Measurements from ENCODE around the gene ASIP. TPM values are rescaled to one million over a fixed set of nuclear protein-coding genes. Genes with fewer than 3 reads are reported as not detected.

ASIP gene
- total RNA-seq, 1 experiment from 2014 or later: not detected

DNA sequence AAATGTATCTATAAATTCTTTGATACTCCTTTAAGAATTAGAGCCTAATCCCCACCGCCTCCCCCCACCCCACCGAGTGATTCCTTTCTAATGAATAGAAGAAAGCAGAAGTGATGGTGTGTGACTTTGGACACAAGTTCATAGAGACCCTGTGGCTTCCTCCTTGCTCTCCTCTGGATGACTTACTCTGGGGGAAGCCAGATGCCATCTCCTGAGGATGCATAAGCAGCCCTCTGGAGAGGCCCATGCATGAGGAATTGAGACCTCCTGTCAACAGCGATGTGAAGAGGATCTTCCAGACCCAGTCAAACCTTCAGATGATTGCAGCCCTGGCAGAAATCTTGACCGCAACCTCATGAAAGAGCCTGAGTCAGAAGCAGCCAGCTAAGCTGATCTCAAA, 40.8 kb downstream of the ASIP start:
- no peak overlapping the region for H3K18ac ChIP-seq (ENCODE audit: insufficient read length, low read depth, low read length)
- H2BK12ac ChIP-seq (ENCODE audit: insufficient read length, low read depth, low read length): no peak overlapping the region
- no peak overlapping the region for H3K56ac ChIP-seq (ENCODE audit: insufficient read length, low read depth, low read length)
- H4K20me1 ChIP-seq (ENCODE audit: control insufficient read depth, insufficient read depth, insufficient read length): peaks cover 3% of the 10 kb centered on the region
- H2AFZ ChIP-seq (ENCODE audit: low read length): no peak overlapping the region
- no peaks in the 10 kb centered on the region for H3K27me3 ChIP-seq (ENCODE audit: insufficient read depth, low read length)
- H3K14ac ChIP-seq (ENCODE audit: insufficient read depth, low read length): no peak overlapping the region
- Mint-ChIP-seq H3K4me1 (no peaks in the 10 kb centered on the region), H3K27me3 (ENCODE audit: low read depth) (no peaks in the 10 kb centered on the region; the same call in 1 of the 2 replicates), H3K4me3 (no peak overlapping the region), H3K27ac (no peak overlapping the region), H3K9me3 (no peaks in the 10 kb centered on the region), H3K36me3 (ENCODE audit: insufficient read depth in 1 of 3, low read depth in 3 of 3) (peaks cover 70 to 99% (median 86%) of the 10 kb centered on the region in 3 experiments; a peak in 6 of 7 replicates)
- no peak overlapping the region for H3K4ac ChIP-seq (ENCODE audit: low read depth, low read length)
- H3K23me2 ChIP-seq (ENCODE audit: insufficient read length, low read depth, low read length, poor library complexity, severe bottlenecking): no peaks in the 10 kb centered on the region
- no peak overlapping the region for H3K23ac ChIP-seq (ENCODE audit: insufficient read length, low read depth, low read length)
- no peak overlapping the region for H3K4me2 ChIP-seq (ENCODE audit: insufficient read depth, insufficient read length, low read length)
- H3K79me1 ChIP-seq (ENCODE audit: insufficient read depth, low read depth, low read length, poor library complexity, severe bottlenecking): no peaks in the 10 kb centered on the region
- no peaks in the 10 kb centered on the region; the same call in 1 of the 2 replicates for H3K79me2 ChIP-seq (ENCODE audit: insufficient read depth, low read length)
- H2BK20ac ChIP-seq (ENCODE audit: low read depth, low read length, poor library complexity, severe bottlenecking): no peak overlapping the region
- H2BK5ac ChIP-seq (ENCODE audit: insufficient read length, low read length): no peak overlapping the region
- H2BK120ac ChIP-seq (ENCODE audit: low read depth, low read length, poor library complexity, severe bottlenecking): no peak overlapping the region
- no peaks in the 10 kb centered on the region for H3K4me1 ChIP-seq (ENCODE audit: insufficient read depth, low read length)
- WGBS (ENCODE audit: extremely low coverage, insufficient read length, low lambda C conversion rate): no CpG with 5 or more reads among the region's 4 CpGs
- H3K27ac ChIP-seq (ENCODE audit: insufficient read length, low read depth, low read length): no peak overlapping the region
- no peak overlapping the region for H4K8ac ChIP-seq (replicated peaks; ENCODE audit: insufficient read length, low read depth, low read length)
- DNase-seq: no peak
- H4K91ac ChIP-seq (ENCODE audit: insufficient read length, low read depth, low read length): no peak overlapping the region
- TF ChIP-seq, protein P1, sequence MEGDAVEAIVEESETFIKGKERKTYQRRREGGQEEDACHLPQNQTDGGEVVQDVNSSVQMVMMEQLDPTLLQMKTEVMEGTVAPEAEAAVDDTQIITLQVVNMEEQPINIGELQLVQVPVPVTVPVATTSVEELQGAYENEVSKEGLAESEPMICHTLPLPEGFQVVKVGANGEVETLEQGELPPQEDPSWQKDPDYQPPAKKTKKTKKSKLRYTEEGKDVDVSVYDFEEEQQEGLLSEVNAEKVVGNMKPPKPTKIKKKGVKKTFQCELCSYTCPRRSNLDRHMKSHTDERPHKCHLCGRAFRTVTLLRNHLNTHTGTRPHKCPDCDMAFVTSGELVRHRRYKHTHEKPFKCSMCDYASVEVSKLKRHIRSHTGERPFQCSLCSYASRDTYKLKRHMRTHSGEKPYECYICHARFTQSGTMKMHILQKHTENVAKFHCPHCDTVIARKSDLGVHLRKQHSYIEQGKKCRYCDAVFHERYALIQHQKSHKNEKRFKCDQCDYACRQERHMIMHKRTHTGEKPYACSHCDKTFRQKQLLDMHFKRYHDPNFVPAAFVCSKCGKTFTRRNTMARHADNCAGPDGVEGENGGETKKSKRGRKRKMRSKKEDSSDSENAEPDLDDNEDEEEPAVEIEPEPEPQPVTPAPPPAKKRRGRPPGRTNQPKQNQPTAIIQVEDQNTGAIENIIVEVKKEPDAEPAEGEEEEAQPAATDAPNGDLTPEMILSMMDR (conservative IDR thresholded peaks at IDR 0.05): no peak
- H2BK15ac ChIP-seq (ENCODE audit: low read depth, low read length): no peak overlapping the region
- no peak overlapping the region for H2AK5ac ChIP-seq (ENCODE audit: insufficient read length, low read length)
- H3K9me3 ChIP-seq (ENCODE audit: control insufficient read depth, low read depth, low read length): no peaks in the 10 kb centered on the region
- no peak overlapping the region for H3T11ph ChIP-seq (ENCODE audit: low read length)
- H4K5ac ChIP-seq (ENCODE audit: insufficient read length, low read depth, low read length): no peak overlapping the region
- H3K9ac ChIP-seq (ENCODE audit: extremely low read depth, insufficient read length, low read length): no peak overlapping the region

All from H9 (cell line).